Neural progenitor cell (in vitro differentiated cells): ENCODE data around the gene ENPP1.

Experiments
- EZH2phosphoT487 ChIP-seq: fragments of 200-600 bp; sonication (generic); IDR thresholded peaks from 2 replicates; pipeline ENCODE4 v1.6.1; 2017; ENCODE audit warnings: antibody characterized with exemption
- TF ChIP-seq, protein P1 (sequence below): fragments of 200-600 bp; sonication (generic); IDR thresholded peaks from 2 replicates; pipeline ENCODE4 v1.5.1; 2017; ENCODE audit warnings: antibody characterized with exemption, mild to moderate bottlenecking

DNA sequence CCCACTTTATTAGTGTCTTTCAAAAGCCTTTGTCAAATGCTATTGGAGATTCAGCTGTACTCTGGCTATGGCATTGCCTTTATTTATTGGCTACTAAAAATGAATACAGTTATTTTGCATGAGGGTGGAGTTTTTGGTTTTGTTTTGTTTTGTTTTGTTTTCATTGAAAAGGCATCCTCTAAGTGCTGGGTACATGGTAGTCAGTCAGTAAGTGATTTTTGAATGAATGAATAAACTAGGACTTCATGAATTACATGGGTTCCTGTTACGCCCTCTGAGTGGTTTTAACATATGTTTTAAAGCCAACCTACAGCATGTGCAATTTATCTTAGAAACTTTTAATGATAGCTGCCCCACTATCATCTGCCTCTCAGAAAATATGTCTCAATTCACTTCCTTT, 38.9 kb upstream of the ENPP1 start:
- TF ChIP-seq, protein P1, sequence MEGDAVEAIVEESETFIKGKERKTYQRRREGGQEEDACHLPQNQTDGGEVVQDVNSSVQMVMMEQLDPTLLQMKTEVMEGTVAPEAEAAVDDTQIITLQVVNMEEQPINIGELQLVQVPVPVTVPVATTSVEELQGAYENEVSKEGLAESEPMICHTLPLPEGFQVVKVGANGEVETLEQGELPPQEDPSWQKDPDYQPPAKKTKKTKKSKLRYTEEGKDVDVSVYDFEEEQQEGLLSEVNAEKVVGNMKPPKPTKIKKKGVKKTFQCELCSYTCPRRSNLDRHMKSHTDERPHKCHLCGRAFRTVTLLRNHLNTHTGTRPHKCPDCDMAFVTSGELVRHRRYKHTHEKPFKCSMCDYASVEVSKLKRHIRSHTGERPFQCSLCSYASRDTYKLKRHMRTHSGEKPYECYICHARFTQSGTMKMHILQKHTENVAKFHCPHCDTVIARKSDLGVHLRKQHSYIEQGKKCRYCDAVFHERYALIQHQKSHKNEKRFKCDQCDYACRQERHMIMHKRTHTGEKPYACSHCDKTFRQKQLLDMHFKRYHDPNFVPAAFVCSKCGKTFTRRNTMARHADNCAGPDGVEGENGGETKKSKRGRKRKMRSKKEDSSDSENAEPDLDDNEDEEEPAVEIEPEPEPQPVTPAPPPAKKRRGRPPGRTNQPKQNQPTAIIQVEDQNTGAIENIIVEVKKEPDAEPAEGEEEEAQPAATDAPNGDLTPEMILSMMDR = no peak
- no peak for TF ChIP-seq EZH2phosphoT487
